ENCODE measurements around the gene RPS4Y1.

DNA sequence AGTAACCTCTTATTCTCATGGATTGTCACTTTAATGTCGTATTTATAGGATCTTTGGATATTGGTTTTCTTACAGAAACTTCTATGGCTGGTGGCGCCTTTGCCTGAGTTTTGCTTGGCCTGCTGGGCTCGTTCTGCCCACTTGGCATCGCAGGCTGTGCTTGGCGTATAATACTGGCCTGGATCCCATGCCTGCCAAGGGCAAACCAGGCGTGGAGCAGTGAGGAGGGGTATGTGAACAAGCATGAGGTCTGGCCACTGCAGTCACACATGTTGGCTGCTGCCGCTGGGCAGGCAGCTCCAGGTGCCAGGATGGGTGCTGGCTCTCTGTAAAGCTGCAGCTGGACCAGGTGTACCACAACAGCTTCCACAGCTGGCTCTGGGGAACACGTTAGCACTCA lies 26.1 kb downstream of the RPS4Y1 start:
- no peak for TF ChIP-seq SIN3A (conservative IDR thresholded peaks at IDR 0.05 in 1 of 2, IDR thresholded peaks at IDR 0.05 in 1 of 2; ENCODE audit: low read depth in 1 of 2, low read length in 2 of 2)
- TF ChIP-seq, protein P1, sequence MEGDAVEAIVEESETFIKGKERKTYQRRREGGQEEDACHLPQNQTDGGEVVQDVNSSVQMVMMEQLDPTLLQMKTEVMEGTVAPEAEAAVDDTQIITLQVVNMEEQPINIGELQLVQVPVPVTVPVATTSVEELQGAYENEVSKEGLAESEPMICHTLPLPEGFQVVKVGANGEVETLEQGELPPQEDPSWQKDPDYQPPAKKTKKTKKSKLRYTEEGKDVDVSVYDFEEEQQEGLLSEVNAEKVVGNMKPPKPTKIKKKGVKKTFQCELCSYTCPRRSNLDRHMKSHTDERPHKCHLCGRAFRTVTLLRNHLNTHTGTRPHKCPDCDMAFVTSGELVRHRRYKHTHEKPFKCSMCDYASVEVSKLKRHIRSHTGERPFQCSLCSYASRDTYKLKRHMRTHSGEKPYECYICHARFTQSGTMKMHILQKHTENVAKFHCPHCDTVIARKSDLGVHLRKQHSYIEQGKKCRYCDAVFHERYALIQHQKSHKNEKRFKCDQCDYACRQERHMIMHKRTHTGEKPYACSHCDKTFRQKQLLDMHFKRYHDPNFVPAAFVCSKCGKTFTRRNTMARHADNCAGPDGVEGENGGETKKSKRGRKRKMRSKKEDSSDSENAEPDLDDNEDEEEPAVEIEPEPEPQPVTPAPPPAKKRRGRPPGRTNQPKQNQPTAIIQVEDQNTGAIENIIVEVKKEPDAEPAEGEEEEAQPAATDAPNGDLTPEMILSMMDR (IDR thresholded peaks at IDR 0.05; ENCODE audit: control extremely low read depth in 1 of 3, insufficient read depth in 1 of 3, low read depth in 1 of 3, low read length in 3 of 3) = no peak
- TF ChIP-seq, protein P2, sequence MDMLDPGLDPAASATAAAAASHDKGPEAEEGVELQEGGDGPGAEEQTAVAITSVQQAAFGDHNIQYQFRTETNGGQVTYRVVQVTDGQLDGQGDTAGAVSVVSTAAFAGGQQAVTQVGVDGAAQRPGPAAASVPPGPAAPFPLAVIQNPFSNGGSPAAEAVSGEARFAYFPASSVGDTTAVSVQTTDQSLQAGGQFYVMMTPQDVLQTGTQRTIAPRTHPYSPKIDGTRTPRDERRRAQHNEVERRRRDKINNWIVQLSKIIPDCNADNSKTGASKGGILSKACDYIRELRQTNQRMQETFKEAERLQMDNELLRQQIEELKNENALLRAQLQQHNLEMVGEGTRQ (IDR thresholded peaks at IDR 0.05; ENCODE audit: low read length) = no peak
- TF ChIP-seq POLR2A (IDR thresholded peaks at IDR 0.05; ENCODE audit: control extremely low read depth in 1 of 2, low read depth in 2 of 2, low read length in 2 of 2) = no peak; a peak in 1 of 3 replicates
- TF ChIP-seq, protein P3, sequence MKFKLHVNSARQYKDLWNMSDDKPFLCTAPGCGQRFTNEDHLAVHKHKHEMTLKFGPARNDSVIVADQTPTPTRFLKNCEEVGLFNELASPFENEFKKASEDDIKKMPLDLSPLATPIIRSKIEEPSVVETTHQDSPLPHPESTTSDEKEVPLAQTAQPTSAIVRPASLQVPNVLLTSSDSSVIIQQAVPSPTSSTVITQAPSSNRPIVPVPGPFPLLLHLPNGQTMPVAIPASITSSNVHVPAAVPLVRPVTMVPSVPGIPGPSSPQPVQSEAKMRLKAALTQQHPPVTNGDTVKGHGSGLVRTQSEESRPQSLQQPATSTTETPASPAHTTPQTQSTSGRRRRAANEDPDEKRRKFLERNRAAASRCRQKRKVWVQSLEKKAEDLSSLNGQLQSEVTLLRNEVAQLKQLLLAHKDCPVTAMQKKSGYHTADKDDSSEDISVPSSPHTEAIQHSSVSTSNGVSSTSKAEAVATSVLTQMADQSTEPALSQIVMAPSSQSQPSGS (IDR thresholded peaks at IDR 0.05; ENCODE audit: low read length) = no peak
- no peak for TF ChIP-seq SP1 (IDR thresholded peaks at IDR 0.05; ENCODE audit: low read depth, low read length)
- TF ChIP-seq, protein P4, sequence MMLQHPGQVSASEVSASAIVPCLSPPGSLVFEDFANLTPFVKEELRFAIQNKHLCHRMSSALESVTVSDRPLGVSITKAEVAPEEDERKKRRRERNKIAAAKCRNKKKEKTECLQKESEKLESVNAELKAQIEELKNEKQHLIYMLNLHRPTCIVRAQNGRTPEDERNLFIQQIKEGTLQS (IDR thresholded peaks at IDR 0.05; ENCODE audit: insufficient read depth, low read depth, low read length) = no peak
- TF ChIP-seq FOSL1 (IDR thresholded peaks at IDR 0.05; ENCODE audit: insufficient read depth, low read depth, low read length) = no peak
- no peak for TF ChIP-seq TAF1 (IDR thresholded peaks at IDR 0.05; ENCODE audit: low read depth, low read length)
- TF ChIP-seq SAP30 (IDR thresholded peaks at IDR 0.05; ENCODE audit: insufficient read depth, insufficient replicate concordance, low read length) = no peak
- TF ChIP-seq JUN (IDR thresholded peaks at IDR 0.05; ENCODE audit: low read depth, low read length) = no peak
- no peak for TF ChIP-seq TBP (IDR thresholded peaks at IDR 0.05; ENCODE audit: low read depth, low read length)
- no peak; the same call in 1 of the 2 replicates for TF ChIP-seq POLR2AphosphoS5 (IDR thresholded peaks at IDR 0.05; ENCODE audit: low read depth, low read length)

All from H1 (cell line).